ENCODE measurements around the gene SLC34A1. TPM values are rescaled to one million over a fixed set of nuclear protein-coding genes. Genes with fewer than 3 reads are reported as not detected.

The SLC34A1 gene
- total RNA-seq, 1 experiment from 2014 or later = 0.19 TPM

GRCh38 chr5:177364159-177364962 lies 19.9 kb upstream of the SLC34A1 start:
- Mint-ChIP-seq H3K27me3 (ENCODE audit: unreplicated experiment) (no peaks in the 10 kb centered on the region), H3K4me1 (ENCODE audit: low read depth, unreplicated experiment) (peaks cover 18% of the 10 kb centered on the region), H3K4me3 (ENCODE audit: low read depth, unreplicated experiment) (no peak overlapping the region), H3K36me3 (ENCODE audit: insufficient read depth, unreplicated experiment) (peaks cover 27% of the 10 kb centered on the region), H3K27ac (ENCODE audit: unreplicated experiment) (no peak overlapping the region), H3K9me3 (ENCODE audit: low read depth, unreplicated experiment) (no peaks in the 10 kb centered on the region)
- no peak for TF ChIP-seq CTCF (IDR thresholded peaks at IDR 0.05; ENCODE audit: unreplicated experiment)
- BruUV-seq (replicated peaks) = no TSS peak
- no peak for DNase-seq
- CTCF ChIA-PET = interaction anchor here (0.7 to 2.0 kb wide), 3 partner anchors 22 to 48 kb away, joined by 3 to 5 read pairs (median 3); no protein-coding TSS in a partner anchor
- intact Hi-C loops (cut with micrococcal nuclease; ENCODE audit: unreplicated experiment) = no loop called here

- Mint-ChIP-seq H3K4me3 (ENCODE audit: low read depth, unreplicated experiment) (no peak overlapping the region), H3K4me1 (ENCODE audit: low read depth, unreplicated experiment) (peaks cover 22% of the 10 kb centered on the region), H3K27me3 (ENCODE audit: unreplicated experiment) (no peaks in the 10 kb centered on the region), H3K9me3 (ENCODE audit: low read depth, unreplicated experiment) (no peaks in the 10 kb centered on the region), H3K36me3 (ENCODE audit: insufficient read depth, unreplicated experiment) (peaks cover 28% of the 10 kb centered on the region), H3K27ac (ENCODE audit: unreplicated experiment) (no peak overlapping the region)
- DNase-seq = no peak
- CTCF ChIA-PET = interaction anchor here (0.6 to 1.4 kb wide), 2 partner anchors 25 to 279 kb away, joined by 3 read pairs; partner anchors contain the start of gene FGFR4
- intact Hi-C loops (cut with micrococcal nuclease; ENCODE audit: unreplicated experiment) = no loop called here
- TF ChIP-seq CTCF (IDR thresholded peaks at IDR 0.05; ENCODE audit: unreplicated experiment) = no peak
- BruUV-seq (replicated peaks) = no TSS peak
Measured at GRCh38 chr5:177365845-177366527, 18.2 kb upstream of the SLC34A1 start.

- peaks cover 22% of the 10 kb centered on the region for H3K4me1 Mint-ChIP-seq (ENCODE audit: low read depth, unreplicated experiment)
- no peak overlapping the region for H3K4me3 Mint-ChIP-seq (ENCODE audit: low read depth, unreplicated experiment)
- intact Hi-C loops (cut with micrococcal nuclease; ENCODE audit: unreplicated experiment) = no loop called here
- DNase-seq = no peak
- TF ChIP-seq CTCF (IDR thresholded peaks at IDR 0.05; ENCODE audit: unreplicated experiment) = no peak
- H3K27ac Mint-ChIP-seq (ENCODE audit: unreplicated experiment) = no peak overlapping the region
- H3K36me3 Mint-ChIP-seq (ENCODE audit: insufficient read depth, unreplicated experiment) = peaks cover 34% of the 10 kb centered on the region
- CTCF ChIA-PET = interaction anchor here (0.6 to 1.4 kb wide), 2 partner anchors 24 to 280 kb away, joined by 3 read pairs; partner anchors contain the start of gene FGFR4
- H3K9me3 Mint-ChIP-seq (ENCODE audit: low read depth, unreplicated experiment) = no peaks in the 10 kb centered on the region
- no TSS peak for BruUV-seq (replicated peaks)
- H3K27me3 Mint-ChIP-seq (ENCODE audit: unreplicated experiment) = no peaks in the 10 kb centered on the region
Measured at GRCh38 chr5:177366528-177367322, 17.5 kb upstream of the SLC34A1 start.

GRCh38 chr5:177367323-177367848 lies 16.8 kb upstream of the SLC34A1 start:
- no peak overlapping the region for H3K4me3 Mint-ChIP-seq (ENCODE audit: low read depth, unreplicated experiment)
- no peak for DNase-seq
- no peaks in the 10 kb centered on the region for H3K9me3 Mint-ChIP-seq (ENCODE audit: low read depth, unreplicated experiment)
- no peak overlapping the region for H3K27ac Mint-ChIP-seq (ENCODE audit: unreplicated experiment)
- peaks cover 19% of the 10 kb centered on the region for H3K4me1 Mint-ChIP-seq (ENCODE audit: low read depth, unreplicated experiment)
- CTCF ChIA-PET = interaction anchor here (1.4 kb wide), 1 partner anchor 23 kb away, joined by 3 read pairs; no protein-coding TSS in a partner anchor
- no peaks in the 10 kb centered on the region for H3K27me3 Mint-ChIP-seq (ENCODE audit: unreplicated experiment)
- intact Hi-C loops (cut with micrococcal nuclease; ENCODE audit: unreplicated experiment) = no loop called here
- no TSS peak for BruUV-seq (replicated peaks)
- H3K36me3 Mint-ChIP-seq (ENCODE audit: insufficient read depth, unreplicated experiment) = peaks cover 28% of the 10 kb centered on the region
- no peak for TF ChIP-seq CTCF (IDR thresholded peaks at IDR 0.05; ENCODE audit: unreplicated experiment)

All from Calu3 (cell line).